ENCODE measurements around the gene MAPK4.
"Not testable (repeated sequence)": the region's sequence is repeated elsewhere in the genome, so short reads cannot be mapped to it uniquely, and the experiment has no call there.

Gene MAPK4

GRCh38 chr18:50749421-50749820 lies 189.5 kb downstream of the MAPK4 start:
- no peak for DNase-seq

- no peak for DNase-seq
Measured at GRCh38 chr18:50749945-50750344, 190.1 kb downstream of the MAPK4 start.

GRCh38 chr18:50750546-50750945 lies 190.7 kb downstream of the MAPK4 start:
- no peak for DNase-seq

GRCh38 chr18:50751490-50751889 lies 191.6 kb downstream of the MAPK4 start:
- no peak for DNase-seq

- DNase-seq = no peak
Measured at GRCh38 chr18:50751947-50752346, 192.1 kb downstream of the MAPK4 start.

- no peak for DNase-seq
Measured at GRCh38 chr18:50753311-50753710, 193.4 kb downstream of the MAPK4 start.

GRCh38 chr18:50754297-50754696 lies 194.4 kb downstream of the MAPK4 start:
- no peak for DNase-seq

DNA sequence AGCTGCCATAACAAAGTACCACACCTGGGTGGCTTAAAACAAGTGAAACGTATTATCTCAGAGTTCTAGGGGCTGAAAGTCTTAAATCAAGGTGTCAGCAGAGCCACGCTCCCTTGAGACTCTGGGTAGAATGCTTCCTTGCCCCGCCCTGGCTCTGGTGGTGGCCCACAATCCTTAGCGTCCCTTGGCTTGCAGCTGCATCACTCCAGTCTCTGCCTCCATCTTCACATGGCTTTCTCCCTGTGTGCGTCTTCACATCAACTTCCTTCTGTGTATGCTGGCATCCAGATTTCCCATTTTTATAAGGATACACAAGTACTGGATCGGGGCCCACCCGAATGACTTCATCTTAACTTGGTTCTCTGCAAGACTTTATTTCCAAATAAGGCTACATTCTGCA lies 197.5 kb downstream of the MAPK4 start:
- DNase-seq = no peak

DNA sequence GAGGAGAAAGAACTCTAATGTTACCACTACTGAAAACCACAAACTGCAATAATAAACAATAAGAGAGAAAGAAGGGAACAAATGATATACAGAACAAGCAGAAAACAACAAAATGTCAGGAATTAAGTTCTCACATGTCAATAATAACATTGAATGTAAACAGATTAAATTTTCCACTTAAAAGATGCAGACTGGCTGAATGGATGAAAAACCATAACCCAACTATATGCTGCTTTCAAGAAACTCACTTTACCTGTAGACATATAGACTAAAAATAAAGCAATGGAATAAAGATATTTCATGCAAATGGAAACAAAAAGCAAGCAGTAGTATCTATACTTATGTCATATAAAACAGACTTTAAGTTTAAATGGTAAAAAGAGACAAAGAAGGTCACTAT lies 209.6 kb downstream of the MAPK4 start:
- no peak for DNase-seq

DNA sequence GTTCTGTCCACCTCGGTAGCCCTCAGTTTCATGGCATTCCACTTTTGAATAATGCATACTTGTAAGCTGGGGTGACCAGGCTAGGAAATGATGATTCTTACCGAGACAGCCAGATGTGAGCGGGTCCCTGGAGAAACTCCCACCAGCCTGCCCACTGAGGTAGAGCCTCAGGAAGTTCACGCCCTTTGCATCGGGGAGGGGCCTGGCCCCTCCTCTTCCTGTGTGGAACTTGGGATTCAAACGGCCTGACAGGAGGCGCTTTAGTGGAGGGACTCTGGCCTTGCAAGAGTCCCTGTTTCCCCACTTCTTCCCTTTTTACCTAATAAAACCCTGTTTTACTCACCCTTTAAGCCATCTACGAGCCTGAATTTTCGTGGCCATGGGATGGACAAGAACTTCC lies 215.3 kb downstream of the MAPK4 start:
- DNase-seq = no peak

DNA sequence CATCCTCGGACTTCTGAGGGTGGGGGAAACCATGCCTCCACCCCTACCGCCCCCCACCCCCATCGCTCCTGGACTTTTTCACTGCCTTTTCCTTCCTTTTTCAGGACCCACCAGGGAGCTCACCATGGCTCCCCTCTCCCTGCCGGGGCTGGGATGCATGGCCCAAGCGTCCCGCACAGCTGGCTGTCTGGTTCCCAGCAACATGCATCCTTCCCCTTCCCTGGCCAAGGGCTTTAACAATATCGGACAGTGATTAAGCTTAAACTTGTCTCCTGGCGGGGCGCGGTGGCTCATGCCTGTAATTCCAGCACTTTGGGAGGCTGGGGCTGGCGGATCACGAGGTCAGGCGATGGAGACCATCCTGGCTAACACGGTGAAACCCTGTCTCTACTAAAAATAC lies 215.8 kb downstream of the MAPK4 start:
- DNase-seq = no peak

- DNase-seq = no peak
Measured at GRCh38 chr18:50776383-50776782, 216.5 kb downstream of the MAPK4 start.

- DNase-seq = not testable (repeated sequence)
Measured at GRCh38 chr18:50779021-50779420, 219.1 kb downstream of the MAPK4 start.

Data from nucleus accumbens (tissue), 56 donors.